ENCODE results near the gene CLDN7.

CLDN7 gene

GRCh38 chr17:7284911-7285310 lies 22.6 kb upstream of the CLDN7 start:
- no peak overlapping the region for H3K4me3 ChIP-seq (ENCODE audit: low read depth in 1 of 2, low read length in 1 of 2)
- peaks cover 100% of the 10 kb centered on the region for H3K27me3 ChIP-seq
- no peak overlapping the region for H3K27ac ChIP-seq
- H3K4me1 ChIP-seq (ENCODE audit: control insufficient read depth in 1 of 2, insufficient read depth in 1 of 2, low read depth in 1 of 2, low read length in 1 of 2), result peaks cover 14 to 24% of the 10 kb centered on the region in 2 experiments
- no peaks in the 10 kb centered on the region for H3K36me3 ChIP-seq
- no peaks in the 10 kb centered on the region for H3K9me3 ChIP-seq
- TF ChIP-seq, protein P1, sequence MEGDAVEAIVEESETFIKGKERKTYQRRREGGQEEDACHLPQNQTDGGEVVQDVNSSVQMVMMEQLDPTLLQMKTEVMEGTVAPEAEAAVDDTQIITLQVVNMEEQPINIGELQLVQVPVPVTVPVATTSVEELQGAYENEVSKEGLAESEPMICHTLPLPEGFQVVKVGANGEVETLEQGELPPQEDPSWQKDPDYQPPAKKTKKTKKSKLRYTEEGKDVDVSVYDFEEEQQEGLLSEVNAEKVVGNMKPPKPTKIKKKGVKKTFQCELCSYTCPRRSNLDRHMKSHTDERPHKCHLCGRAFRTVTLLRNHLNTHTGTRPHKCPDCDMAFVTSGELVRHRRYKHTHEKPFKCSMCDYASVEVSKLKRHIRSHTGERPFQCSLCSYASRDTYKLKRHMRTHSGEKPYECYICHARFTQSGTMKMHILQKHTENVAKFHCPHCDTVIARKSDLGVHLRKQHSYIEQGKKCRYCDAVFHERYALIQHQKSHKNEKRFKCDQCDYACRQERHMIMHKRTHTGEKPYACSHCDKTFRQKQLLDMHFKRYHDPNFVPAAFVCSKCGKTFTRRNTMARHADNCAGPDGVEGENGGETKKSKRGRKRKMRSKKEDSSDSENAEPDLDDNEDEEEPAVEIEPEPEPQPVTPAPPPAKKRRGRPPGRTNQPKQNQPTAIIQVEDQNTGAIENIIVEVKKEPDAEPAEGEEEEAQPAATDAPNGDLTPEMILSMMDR (IDR thresholded peaks at IDR 0.05), result no peak

GRCh38 chr17:7283471-7284216 lies 21.4 kb upstream of the CLDN7 start:
- Histone ChIP-seq H3K4me3 (ENCODE audit: low read depth in 1 of 2, low read length in 1 of 2) (no peak overlapping the region), H3K4me1 (ENCODE audit: control insufficient read depth in 1 of 2, insufficient read depth in 1 of 2, low read depth in 1 of 2, low read length in 1 of 2) (peaks cover 14 to 24% of the 10 kb centered on the region in 2 experiments), H3K27me3 (peaks cover 98% of the 10 kb centered on the region), H3K36me3 (no peaks in the 10 kb centered on the region), H3K27ac (no peak overlapping the region), H3K9me3 (no peaks in the 10 kb centered on the region)
- TF ChIP-seq, protein P1 (IDR thresholded peaks at IDR 0.05), result no peak

DNA sequence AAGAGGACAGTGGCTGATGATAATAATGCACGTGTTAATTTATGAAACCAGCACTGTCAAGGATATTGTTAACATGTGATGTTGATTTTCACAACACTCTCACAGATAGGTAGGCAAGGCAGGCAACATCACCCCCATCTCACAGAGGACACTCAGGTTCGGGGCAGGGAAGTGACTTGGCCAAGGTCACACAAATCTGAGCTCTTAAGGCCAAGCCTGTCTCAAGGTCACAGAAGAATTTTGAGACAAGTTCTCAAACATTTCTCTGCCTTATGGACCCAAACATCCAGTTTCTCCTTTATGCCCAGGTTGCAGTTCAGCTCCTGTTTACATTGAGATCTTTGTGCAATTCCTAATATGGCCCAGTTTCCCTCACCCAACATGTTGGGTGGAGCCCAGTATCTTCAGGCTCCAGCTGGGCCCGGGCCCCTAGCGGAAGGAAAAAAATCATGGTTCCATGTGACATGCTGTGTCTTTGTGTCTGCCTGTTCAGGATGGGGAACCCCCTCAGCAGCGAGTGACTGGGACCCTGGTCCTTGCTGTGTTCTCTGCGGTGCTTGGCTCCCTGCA lies 20.6 kb upstream of the CLDN7 start:
- Histone ChIP-seq H3K36me3 (no peaks in the 10 kb centered on the region), H3K27me3 (peaks cover 94% of the 10 kb centered on the region), H3K4me1 (ENCODE audit: control insufficient read depth in 1 of 2, insufficient read depth in 1 of 2, low read depth in 1 of 2, low read length in 1 of 2) (peaks cover 14 to 24% of the 10 kb centered on the region in 2 experiments), H3K27ac (no peak overlapping the region), H3K9me3 (no peaks in the 10 kb centered on the region), H3K4me3 (ENCODE audit: low read depth in 1 of 2, low read length in 1 of 2) (no peak overlapping the region)
- TF ChIP-seq, protein P1 (IDR thresholded peaks at IDR 0.05), result no peak

- H3K36me3 ChIP-seq, result no peaks in the 10 kb centered on the region
- H3K4me3 ChIP-seq (ENCODE audit: low read depth in 1 of 2, low read length in 1 of 2), result peak overlapping the region in 1 of 2 experiments; percentile 56
- H3K27me3 ChIP-seq, result peaks cover 91% of the 10 kb centered on the region
- H3K27ac ChIP-seq, result no peak overlapping the region
- TF ChIP-seq, protein P1 (IDR thresholded peaks at IDR 0.05), result no peak
- peaks cover 14 to 24% of the 10 kb centered on the region in 2 experiments for H3K4me1 ChIP-seq (ENCODE audit: control insufficient read depth in 1 of 2, insufficient read depth in 1 of 2, low read depth in 1 of 2, low read length in 1 of 2)
- no peaks in the 10 kb centered on the region for H3K9me3 ChIP-seq
Measured at GRCh38 chr17:7281953-7282751, 19.9 kb upstream of the CLDN7 start.

DNA sequence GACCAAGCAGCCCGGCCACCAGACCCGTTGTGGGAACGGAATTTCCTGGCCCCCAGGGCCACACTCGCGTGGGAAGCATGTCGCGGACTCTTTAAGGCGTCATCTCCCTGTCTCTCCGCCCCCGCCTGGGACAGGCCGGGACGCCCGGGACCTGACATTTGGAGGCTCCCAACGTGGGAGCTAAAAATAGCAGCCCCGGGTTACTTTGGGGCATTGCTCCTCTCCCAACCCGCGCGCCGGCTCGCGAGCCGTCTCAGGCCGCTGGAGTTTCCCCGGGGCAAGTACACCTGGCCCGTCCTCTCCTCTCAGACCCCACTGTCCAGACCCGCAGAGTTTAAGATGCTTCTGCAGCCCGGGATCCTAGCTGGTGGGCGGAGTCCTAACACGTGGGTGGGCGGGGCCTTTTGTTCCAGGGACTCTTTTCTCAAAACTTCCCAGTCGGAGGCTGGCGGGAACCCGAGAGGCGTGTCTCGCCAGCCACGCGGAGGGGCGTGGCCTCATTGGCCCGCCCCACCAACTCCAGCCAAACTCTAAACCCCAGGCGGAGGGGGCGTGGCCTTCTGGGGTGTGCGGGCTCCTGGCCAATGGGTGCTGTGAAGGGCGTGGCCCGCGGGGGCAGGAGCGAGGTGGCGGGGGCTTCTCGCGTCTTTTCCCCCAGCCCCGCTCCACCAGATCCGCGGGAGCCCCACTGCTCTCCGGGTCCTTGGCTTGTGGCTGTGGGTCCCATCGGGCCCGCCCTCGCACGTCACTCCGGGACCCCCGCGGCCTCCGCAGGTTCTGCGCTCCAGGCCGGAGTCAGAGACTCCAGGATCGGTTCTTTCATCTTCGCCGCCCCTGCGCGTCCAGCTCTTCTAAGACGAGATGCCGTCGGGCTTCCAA lies 19.0 kb upstream of the CLDN7 start, which contains the start of gene SLC2A4:
TSS of gene SLC2A4 (plus strand) at position 645 of the 879 bp plus-strand sequence. CDS start at position 862, 217 bp downstream.
- H3K27ac ChIP-seq, result no peak within 1 kb of the TSS
- H3K36me3 ChIP-seq, result no peaks in the 10 kb centered on the region
- no peaks in the 10 kb centered on the region for H3K9me3 ChIP-seq
- peaks cover 14 to 24% of the 10 kb centered on the region in 2 experiments for H3K4me1 ChIP-seq (ENCODE audit: control insufficient read depth in 1 of 2, insufficient read depth in 1 of 2, low read depth in 1 of 2, low read length in 1 of 2)
- peaks cover 83% of the 10 kb centered on the region for H3K27me3 ChIP-seq
- H3K4me3 ChIP-seq (ENCODE audit: low read depth in 1 of 2, low read length in 1 of 2), result peak within 1 kb of the TSS; percentile 20 to 56
- TF ChIP-seq, protein P1 (IDR thresholded peaks at IDR 0.05), result no peak
